GM19452 (cell line): ENCODE data around the gene TWF2.
A peak's percentile ranks its signal among the peaks of the same experiment; 100 is the strongest.

ENCODE experiments used
- ATAC-seq: cut with Tn5 transposase; IDR thresholded peaks from one replicate; pipeline ENCODE4 v1.9.1; 2021; ENCODE audit not compliant: unreplicated experiment

Gene TWF2

DNA sequence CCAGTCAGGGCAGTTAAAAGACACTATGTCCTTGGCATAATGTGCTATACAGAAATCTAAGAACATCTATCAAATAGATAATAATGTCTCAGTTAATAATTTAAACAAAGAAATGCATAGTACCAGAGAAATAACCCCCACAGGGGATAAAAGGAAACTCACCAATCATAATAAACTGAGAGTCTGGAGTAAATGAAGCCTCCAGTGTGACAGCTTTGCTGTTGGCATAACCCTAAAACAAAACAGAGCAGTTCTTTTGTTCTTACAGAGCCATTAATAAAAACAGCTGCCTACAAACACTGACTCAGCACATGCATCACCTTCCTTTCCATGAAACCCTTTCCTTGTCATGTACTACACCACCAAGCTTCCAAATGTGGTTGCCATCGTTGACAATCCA is 20.1 kb upstream of the TWF2 start:
- ATAC-seq, result no peak

DNA sequence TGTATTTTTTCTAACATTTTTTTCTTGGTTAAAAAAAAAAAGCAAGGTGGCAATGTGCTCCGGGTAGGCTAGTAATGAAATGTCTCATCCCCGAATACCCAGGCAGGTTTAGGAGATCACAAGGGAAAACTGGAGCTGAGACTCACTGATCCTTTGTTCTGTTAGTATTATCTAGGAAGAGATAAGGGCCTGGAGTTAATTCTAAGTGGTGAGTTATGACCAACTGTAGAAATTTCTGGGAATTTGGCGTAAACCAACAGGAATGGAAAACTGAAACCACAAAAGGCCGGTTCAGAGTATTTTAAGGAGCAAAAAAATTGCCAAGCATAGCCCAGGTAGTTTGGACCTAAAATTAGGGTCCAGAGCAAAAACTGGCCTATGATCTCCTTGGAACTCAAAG is 19.0 kb upstream of the TWF2 start:
- no peak for ATAC-seq

DNA sequence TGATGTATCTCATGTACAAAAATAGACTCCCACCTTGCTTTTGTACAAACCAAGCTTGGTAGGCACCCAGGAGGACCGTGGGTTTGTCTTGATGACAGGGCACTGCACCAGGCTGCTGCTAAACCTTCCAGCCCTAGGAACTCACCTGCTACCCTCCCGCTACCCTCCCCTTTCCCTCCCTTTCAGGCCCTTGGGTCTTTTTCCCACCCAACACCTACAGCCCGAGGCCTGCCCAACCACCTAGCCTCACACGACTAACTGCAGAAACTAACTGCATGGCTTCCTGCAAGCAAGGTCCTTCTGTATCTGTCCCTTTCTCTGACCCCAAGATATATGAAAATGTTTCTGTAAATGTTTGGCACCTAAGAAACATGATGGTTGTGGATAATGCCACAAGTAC is 17.7 kb upstream of the TWF2 start:
- ATAC-seq, result no peak

DNA sequence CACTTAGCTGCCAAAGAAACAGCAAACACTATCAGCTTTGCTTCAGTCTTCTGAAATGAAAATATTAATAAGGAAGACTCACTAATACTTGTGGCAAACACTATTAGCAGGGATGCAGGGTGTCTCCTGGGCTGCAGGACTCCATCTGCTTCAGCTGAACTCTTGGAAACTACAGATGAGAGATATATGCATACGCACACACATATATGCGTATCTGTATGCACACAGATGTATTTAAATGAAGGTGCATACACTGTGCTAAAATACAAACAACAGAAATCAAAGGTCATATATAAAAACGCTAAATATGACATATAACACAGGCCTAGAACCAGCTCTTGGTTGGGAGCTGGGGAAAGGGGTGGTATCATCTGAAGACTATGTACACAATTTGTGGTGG is 17.2 kb upstream of the TWF2 start:
- no peak for ATAC-seq

DNA sequence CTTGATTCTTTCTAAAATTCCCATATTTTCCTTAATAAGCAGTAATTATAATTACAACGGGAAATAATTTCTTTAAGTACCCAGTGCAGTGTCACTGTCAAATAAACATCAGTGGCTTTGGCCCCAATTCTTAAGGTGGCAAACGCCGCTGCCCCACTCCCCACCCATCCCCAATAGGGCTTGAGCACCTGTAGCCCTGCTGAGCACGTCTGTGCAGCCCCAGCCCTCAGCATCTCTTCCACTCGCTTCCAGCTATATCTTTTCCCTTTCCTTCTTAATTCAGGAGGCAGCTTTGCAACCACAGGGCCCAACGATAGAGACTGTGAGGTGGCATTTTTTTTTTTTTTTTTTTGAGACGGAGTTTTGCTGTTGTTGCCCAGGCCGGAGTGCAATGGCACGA is 15.7 kb upstream of the TWF2 start:
- ATAC-seq, result no peak

DNA sequence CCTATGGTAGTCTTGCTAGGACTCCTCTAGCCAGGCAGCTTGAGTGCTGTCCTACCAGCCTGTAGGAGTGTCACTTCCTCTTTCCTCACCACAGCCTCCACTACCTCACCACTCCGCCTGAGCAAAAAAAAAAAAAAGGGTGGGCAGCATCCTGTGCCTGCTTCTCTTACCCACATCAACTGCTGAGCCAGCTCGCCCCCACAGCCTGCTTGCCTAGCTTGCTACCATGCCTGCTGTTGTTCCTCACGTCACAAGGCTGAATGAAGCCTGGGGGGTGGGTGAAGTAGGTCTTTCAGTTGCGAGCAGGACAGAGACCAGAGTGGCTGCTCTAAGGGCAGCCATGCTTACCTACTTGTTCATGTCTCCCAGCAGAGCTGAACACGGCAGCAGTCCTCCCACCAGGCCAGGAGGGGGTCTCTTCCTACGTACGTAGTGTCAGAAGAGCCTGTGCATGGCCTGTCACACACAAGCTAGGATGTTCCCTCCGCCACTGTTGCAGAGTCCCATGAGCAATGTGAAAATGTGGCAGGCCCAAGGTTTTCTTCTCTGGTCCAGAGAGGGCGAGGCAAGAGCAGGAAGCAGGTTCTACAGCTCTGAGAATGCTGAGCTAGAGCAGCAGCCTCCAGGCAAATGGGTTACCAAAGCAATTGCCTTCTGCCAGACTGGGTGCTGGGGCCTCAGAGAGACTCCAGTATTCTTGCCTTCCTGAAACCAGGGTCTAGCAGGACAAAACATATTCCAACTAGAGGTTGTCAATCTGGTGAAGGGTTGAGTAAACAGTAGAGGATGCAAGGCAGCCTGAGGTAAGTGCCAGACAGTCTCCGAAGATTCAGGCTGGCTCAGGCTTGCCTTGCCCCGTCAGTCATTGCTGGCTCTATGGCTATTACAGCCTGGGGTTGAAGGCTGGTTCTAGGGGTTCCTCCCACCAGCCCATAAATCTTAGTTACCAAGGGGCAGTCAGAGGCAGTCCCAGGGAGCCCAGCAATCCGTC is 14.7 kb upstream of the TWF2 start:
- ATAC-seq, result peak; percentile 90

DNA sequence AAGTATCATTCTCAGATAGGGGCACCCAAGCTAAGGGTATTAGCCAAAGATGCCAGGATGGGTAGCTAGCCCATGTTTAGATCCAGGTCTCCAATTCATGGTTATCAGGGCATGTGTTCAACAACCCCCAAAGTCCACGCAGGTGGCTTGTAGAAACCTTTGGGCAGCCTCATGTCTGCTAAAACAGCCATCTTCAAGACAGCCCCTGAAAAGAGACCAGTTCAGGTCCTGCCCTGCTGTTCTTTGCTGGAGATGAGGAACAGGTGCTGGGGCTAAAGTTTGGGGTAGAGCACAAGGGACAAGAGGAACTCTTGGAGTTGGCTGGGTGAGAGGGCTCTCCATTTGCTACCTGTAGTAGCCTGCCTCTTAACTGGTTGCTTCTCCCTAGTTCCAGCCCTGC is 11.2 kb upstream of the TWF2 start:
- no peak for ATAC-seq

DNA sequence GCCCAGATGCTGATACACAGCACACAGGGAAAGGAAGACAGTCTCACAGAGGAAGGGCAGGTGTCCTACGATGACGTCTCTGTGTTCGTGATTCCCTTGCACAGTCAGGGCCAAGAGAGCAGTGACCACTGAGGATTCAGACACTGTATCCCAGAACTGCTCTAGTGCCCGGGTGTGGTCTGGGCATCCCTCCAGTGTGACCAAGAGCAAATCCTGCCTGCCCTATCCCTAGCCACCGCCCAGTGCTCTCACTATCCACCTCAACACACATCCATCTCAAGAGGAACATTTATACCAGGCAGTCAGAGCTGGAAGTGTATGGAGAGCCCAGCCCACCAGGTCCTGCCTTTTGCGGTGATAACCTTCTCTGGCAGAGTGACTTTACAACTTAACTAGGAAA is 10.7 kb upstream of the TWF2 start:
- ATAC-seq, result no peak

DNA sequence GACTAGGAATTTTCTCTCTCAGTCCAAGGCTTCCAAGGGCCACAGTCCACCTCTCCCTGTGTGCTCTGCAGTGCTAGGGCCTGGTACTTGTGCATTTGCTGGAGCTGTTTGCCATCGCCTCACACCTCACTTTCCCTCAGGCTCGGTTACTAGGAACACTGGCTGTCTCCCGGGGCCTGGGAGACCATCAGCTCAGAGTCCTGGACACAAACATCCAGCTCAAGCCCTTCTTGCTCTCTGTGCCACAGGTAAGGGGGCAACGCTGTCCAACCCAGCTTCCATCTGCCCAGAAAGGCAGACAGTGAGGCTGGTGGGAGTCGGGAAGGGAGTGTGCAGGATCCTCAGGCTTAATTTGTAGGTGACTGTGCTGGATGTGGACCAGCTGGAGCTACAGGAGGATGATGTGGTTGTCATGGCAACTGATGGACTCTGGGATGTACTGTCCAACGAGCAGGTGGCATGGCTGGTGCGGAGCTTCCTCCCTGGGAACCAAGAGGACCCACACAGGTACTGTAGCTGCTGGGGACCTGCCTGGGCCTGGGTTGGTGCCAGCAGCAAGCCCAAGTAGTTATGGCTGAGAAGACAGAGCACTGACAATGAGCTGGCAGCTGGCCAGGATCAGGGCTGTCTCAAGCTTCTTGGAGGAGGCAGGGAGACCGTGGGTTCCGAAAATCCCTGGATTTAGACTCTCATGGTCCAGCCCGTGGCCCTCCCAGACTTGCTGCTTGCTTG is 10.0 kb upstream of the TWF2 start:
- no peak for ATAC-seq

DNA sequence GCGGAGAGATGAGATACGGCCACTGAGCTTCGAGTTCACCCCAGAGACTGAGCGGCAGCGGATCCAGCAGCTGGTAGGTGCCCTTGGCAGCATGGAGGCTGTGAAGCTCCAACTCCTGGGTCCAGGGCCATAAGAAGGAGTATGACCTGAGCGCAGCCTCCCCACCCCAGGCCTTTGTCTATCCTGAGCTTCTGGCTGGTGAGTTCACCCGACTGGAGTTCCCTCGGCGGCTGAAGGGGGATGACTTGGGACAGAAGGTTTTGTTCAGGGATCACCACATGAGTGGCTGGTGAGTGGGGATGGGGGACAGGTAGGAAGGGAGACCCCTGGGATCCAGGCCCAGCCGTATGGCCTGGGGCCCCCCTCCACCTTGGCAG is 9.2 kb upstream of the TWF2 start:
- no peak for ATAC-seq

DNA sequence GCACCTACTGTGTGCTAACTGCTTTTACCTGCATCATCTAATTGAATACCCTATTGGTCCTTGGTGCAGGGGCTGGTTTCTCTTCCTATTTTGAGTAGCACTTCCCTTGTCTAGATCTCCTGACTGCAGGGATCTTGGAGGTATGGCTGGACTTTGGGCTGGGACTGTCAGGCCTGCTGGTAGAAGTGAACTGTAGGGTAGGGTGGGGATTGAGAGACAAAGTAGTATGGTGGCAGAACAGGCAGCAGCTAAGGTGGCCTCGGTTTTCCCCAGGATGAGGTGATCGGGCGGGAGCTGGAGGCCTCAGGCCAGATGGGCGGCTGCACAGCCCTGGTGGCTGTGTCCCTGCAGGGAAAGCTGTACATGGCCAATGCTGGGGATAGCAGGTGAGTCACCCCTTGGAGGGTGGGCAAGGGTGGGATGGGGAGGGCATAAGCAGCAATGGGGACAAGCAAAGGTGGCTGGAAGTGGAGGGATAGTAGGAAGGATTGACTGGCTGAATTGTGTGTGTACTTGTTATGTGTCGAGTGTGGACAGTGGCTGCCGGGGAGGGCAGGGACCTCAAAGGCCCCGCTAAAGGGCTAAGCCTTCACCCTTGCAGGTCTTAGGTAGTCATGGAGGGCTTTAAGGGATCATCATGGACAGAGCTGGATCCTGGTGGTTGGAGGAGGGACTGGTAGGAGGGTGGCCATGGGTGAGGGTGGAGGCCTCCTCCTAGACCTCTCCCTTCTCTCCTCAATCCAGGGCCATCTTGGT is 8.6 kb upstream of the TWF2 start:
- ATAC-seq, result no peak

DNA sequence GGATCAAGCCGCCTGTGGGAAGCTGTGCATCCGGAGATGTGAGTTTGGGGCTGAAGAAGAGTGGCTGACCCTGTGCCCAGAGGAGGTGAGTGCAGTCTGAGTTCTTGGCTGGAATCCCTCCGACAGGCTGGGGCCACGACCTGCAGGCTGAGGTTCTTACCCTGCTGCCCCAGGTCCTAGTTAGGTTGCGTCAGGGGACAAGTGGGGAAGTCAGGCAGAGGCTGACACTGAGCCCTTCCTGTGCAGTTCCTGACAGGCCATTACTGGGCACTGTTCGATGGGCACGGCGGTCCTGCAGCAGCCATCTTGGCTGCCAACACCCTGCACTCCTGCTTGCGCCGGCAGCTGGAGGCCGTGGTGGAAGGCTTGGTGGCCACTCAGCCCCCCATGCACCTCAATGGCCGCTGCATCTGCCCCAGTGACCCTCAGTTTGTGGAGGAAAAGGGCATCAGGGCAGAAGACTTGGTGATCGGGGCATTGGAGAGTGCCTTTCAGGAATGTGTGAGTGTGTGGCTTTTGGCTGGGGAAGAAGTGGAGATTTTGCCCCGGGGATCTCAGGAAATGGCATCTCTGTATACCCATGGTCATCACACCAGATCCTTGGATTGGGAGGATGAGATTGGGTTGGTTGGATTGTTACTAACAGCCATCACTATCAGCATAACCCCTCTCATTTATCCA is 7.9 kb upstream of the TWF2 start:
- no peak for ATAC-seq

DNA sequence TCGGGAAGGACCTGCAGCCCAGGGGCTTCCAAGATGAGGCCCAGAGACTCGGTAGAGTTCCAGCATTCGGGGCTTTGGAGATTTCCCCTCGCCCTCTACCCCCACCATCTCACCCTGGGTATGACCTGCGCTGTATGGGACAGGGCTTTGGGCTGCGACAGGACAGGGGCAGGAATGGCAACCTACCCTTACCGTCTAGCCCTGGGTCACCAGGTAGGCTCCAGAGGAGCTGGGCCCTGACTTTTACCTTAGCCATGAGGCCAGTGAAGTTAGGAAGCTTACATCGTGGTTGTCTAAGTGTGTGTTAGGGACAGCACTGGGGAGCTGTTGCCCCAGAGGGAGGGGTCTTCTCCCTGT is 7.3 kb upstream of the TWF2 start:
- no peak for ATAC-seq

DNA sequence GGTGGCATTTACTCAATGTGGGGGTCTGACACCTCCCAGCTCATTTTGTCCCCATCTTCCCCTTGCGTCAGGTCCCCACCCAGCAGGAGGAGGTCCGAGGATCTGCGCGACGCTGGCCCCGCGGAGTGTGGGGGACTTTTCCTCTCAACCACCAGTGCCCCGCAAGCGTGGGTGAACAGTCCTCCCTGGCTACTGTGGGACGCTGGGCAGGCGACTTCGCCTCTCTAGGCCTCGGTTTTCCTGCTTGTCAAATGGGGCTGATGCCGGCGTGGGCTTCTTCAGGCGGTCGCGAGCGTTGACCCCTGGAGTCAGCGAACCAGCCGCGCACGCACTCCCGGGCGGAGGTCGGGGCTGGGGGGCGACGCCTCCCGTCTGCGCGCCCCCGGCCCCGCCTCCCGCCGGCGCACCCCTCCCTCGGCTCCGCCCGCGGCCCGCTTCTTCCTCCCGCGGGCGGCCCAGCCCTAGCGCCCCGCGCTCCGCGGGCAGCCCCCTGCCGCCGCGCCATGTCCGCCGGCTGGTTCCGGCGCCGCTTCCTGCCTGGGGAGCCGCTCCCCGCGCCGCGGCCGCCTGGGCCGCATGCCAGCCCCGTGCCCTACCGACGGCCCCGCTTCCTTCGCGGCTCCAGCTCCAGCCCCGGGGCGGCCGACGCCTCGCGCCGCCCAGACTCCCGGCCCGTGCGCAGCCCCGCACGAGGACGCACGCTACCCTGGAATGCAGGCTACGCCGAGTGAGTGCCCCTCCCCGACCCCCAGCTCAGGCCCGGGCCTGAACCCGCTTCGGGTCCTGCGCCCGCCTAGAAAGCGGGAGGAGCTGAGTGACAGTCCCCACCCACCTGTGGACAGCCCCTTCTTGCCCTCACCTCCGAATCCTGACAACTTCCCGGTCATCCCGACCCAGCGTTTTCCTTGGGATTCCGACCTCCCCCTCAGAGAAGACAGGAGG is 6.6 kb upstream of the TWF2 start, which contains the start of gene PPM1M:
Gene PPM1M (plus strand): TSS at position 438 of the 942 bp plus-strand sequence. CDS start 66 bp downstream, at position 504.
- ATAC-seq, result no peak

DNA sequence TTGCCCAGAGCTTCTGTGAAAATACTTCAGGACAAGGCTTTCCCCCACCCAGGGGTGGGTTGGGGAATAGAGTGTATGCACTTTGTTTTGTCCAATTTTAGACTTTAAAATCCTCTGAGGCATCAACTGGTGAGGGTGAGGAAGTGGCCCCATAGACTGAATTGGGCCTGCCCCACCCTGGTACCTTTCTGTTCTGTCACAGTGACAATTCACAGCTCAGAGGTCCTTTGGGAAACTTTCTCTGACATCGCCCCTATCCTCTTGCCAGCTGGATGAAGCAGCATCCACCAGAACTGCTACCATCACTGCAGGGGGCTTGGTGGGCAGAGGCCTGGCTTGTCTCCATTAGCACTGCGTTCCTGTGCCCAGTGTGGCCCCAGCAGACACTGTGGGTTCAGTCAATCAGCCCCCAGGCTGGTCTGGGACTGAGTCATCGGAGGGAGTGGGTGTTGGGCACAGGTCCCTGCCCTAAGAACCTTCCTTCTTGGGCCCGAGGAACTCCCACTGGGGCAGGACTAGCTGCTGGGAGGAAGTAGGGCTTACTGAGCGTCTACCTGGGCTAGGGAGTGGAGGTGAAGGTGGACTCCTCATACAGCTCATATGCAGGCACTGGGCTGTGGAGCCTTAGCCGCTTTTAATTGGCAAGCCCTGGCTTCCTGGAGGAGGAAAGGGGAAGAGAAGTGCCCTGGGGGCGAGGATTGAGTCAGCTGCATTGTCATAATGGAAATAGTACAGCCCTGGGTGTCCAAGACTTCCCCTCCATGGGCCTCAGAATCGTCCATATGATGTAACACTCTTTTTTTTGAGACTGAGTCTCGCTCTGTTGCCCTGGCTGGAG is 5.1 kb upstream of the TWF2 start:
- ATAC-seq, result peak; percentile 46

DNA sequence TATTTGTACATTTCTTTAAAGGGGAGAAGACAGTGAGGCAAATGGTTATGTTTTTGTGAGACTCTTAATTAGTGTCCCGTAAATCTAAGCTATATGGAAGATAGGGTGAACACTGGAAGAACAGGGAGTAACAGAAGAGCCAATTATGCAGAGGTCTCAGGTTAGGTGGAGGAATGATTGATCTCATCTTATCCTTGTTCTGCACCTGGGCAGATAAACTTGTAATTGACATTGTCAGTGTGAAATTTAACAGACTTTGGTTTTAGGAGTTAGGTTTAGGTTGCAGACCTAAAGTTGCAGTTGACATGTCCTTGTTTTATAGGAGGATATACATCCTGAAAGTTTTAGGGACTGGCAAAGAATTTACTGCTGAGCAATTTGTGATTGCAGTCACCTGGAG is 3.1 kb upstream of the TWF2 start:
- ATAC-seq, result no peak

DNA sequence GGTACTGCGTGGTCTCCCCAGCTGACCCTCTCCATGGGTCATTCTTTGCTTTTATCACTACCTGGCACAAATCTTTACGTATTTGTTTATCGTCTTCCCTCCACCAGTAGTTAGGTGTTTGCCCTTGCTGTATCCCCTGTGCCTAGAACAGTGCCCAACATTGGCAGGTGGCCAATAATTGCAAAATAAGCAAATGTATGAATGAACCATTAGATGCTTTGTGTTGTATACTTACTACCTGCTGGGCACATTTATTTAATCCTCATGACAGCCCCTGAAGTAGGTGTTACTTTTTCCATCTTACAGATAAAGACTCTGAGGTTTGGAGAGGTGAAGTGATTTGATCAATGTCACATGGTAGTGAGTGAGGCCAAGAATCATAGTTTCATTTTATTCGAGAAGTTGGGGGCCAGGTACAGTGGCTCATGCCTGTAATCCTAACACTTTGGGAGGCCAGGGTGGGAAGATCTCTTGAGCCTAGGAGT is 2.0 kb upstream of the TWF2 start:
- ATAC-seq, result no peak

DNA sequence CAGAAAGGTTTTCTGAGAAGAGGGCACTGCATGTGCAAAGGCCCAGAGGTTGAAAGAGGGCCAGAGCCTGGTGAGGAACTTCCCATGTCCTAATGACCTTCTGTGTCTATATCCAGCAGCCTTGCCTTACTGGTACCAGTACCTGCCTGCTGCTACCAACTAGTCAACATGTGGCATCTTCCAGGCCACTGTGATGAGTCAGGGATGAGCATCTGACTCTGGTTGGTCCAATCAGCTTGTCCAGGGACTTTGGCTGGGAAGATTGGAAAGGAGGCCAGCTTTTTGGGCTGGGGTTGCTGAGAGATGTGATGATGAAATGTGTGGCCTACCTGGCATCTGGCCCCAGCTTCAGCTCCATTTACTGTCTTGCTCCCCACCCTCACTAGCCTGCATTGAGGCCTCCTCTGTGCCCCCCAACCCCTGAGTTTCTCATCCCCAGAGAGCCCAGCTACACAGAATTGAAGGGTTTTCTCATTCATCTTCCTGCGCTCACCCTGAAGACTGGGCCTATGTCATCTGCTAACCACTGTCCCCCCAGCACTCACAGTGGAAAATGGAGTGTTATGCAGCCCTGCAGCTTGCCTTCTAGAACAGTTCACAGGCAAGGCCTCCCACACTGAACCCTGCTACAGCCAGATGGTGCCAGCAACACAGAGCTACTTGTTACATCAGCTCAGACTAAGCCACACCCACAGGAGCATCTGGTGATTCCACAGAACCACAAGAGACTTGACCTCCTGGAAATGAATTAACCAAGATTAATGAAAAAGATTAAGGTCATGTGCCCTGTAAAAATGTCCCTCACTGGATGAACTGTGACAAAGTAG is 1.3 kb upstream of the TWF2 start:
- no peak for ATAC-seq
